ENCODE data around the gene AKAP17A.

GRCh38 chrX:1618689-1619088 is 27.3 kb downstream of the AKAP17A start:
- TF ChIP-seq YY1 (IDR thresholded peaks at IDR 0.05; ENCODE audit: insufficient read depth, insufficient read length) = no peak
- TF ChIP-seq ZNF274 (IDR thresholded peaks at IDR 0.05; ENCODE audit: low read depth, low read length) = no peak
